Left ventricle myocardium superior (tissue), 1 donor: ENCODE data around the gene CBX4. TPM values are rescaled to one million over a fixed set of nuclear protein-coding genes. Genes with fewer than 3 reads are reported as not detected.

ENCODE experiments used
- ATAC-seq: fragments of 200-7000 bp; cut with Tn5 transposase; one replicate; pipeline ENCODE4 v1.9.1; 2020; ENCODE audit warnings: mild to moderate bottlenecking, moderate library complexity
- DNase-seq: peaks from one replicate; pipeline ENCODE4 v3.0.0-alpha.2; 2020
- intact Hi-C: fragments of 100-400 bp; cut with micrococcal nuclease; formaldehyde crosslinking; loops from one replicate; pipeline ENCODE4 v1.11.0; 2022
- total RNA-seq: library from RNA; stranded (reverse); fragmentation: NEBNext Ultra II Directional; extraction: Animal tissue kit (Norgen Biotek cat#: 25700); gene quantifications from one replicate; pipeline ENCODE4 v1.2.1, GENCODE V29; 2021
- donor health status: DM: no; HTN: yes; CAD: no; lungs with severe emphysema.

The CBX4 gene
- total RNA-seq, 1 donor from 2014 or later, result 27.4 TPM

GRCh38 chr17:79843816-79844800, 4.9 kb upstream of the CBX4 start:
- peak; percentile 88 for DNase-seq
- peak; percentile 75 for ATAC-seq
- intact Hi-C loops, result no loop called here

- intact Hi-C loops, result no loop called here
- DNase-seq (no peak), ATAC-seq (no peak)
These were observed 4.2 kb upstream of the CBX4 start for GRCh38 chr17:79843474-79843815.

- no peak for DNase-seq
- intact Hi-C loops, result no loop called here
These were observed 3.6 kb upstream of the CBX4 start for GRCh38 chr17:79842656-79843473.

GRCh38 chr17:79842136-79842655, 3.0 kb upstream of the CBX4 start:
- intact Hi-C loops, result no loop called here
- ATAC-seq (no peak), DNase-seq (no peak)

More at GRCh38 chr17:79842656-79843473, 3.6 kb upstream of the CBX4 start:
- no peak for ATAC-seq

GRCh38 chr17:79841369-79842135, 2.3 kb upstream of the CBX4 start:
- no peak for DNase-seq
- no peak for ATAC-seq
- intact Hi-C loops, result no loop called here

- ATAC-seq (no peak), DNase-seq (no peak)
- intact Hi-C loops, result no loop called here
These were observed 1.7 kb upstream of the CBX4 start for GRCh38 chr17:79840989-79841286.

GRCh38 chr17:79840269-79840988, 1.2 kb upstream of the CBX4 start:
- peak; percentile 2 for ATAC-seq
- intact Hi-C loops, result no loop called here
- DNase-seq, result peak; percentile 85

GRCh38 chr17:79838522-79839274, 542 bp downstream of the CBX4 start:
- ATAC-seq (peak; percentile 5), DNase-seq (peak; percentile 65)
- intact Hi-C loops, result no loop called here

- intact Hi-C loops, result no loop called here
- ATAC-seq, result no peak
- DNase-seq, result no peak
These were observed 1.2 kb downstream of the CBX4 start for GRCh38 chr17:79837888-79838521.

GRCh38 chr17:79836972-79837887, 2.0 kb downstream of the CBX4 start:
- peak; percentile 51 for ATAC-seq
- DNase-seq, result peak; percentile 87
- intact Hi-C loops, result no loop called here

- intact Hi-C loops, result no loop called here
These were observed 2.7 kb downstream of the CBX4 start for GRCh38 chr17:79836510-79836971.

GRCh38 chr17:79835953-79836509, 3.2 kb downstream of the CBX4 start:
- intact Hi-C loops, result no loop called here
- ATAC-seq, result no peak
- no peak for DNase-seq

More at GRCh38 chr17:79836510-79836971, 2.7 kb downstream of the CBX4 start:
- no peak for DNase-seq
- no peak for ATAC-seq

- intact Hi-C loops, result no loop called here
- no peak for ATAC-seq
- DNase-seq, result no peak
These were observed 3.8 kb downstream of the CBX4 start for GRCh38 chr17:79835470-79835899.

- ATAC-seq (no peak), DNase-seq (no peak)
- intact Hi-C loops, result no loop called here
These were observed 4.4 kb downstream of the CBX4 start for GRCh38 chr17:79834565-79835469.
